Measurements from ENCODE around the gene MMP20. TPM values are rescaled to one million over a fixed set of nuclear protein-coding genes. Genes with fewer than 3 reads are reported as not detected.

MMP20 gene
- total and polyA plus RNA-seq, 2 donors (not counting 3 experiments of a cell fraction or from before 2014, with no cell fraction given) = not detected

Other genes starting within 250 kb of the MMP20 start
- 199 and 257 TPM in 2 replicates for gene TMEM123, start 172.6 kb downstream of the MMP20 start, total RNA-seq
- gene TMEM123, start 172.6 kb downstream of the MMP20 start, polyA plus RNA-seq = 201 and 312 TPM in 2 replicates
- gene MMP7, start 94.6 kb downstream of the MMP20 start, total RNA-seq = 1.4 TPM in 1 of 2 replicates, not detected in the other
- 0.25 and 0.65 TPM in 2 replicates for gene MMP7, start 94.6 kb downstream of the MMP20 start, polyA plus RNA-seq
- not detected in 2 replicates for gene MMP27, start 80.4 kb upstream of the MMP20 start, total RNA-seq
- not detected in 2 replicates for gene MMP27, start 80.4 kb upstream of the MMP20 start, polyA plus RNA-seq
- not detected in 2 replicates for gene MMP8, start 99.6 kb upstream of the MMP20 start, total RNA-seq
- gene MMP8, start 99.6 kb upstream of the MMP20 start, polyA plus RNA-seq = not detected in 2 replicates
- 15.0 and 22.8 TPM in 2 replicates for gene MMP10, start 155.3 kb upstream of the MMP20 start, total RNA-seq
- 3.8 and 4.3 TPM in 2 replicates for gene MMP10, start 155.3 kb upstream of the MMP20 start, polyA plus RNA-seq
- gene MMP1, start 172.8 kb upstream of the MMP20 start, total RNA-seq = 1,684 and 1,694 TPM in 2 replicates
- 1.4 and 1.5 TPM in 2 replicates for gene MMP1, start 172.8 kb upstream of the MMP20 start, polyA plus RNA-seq
- gene MMP3, start 218.3 kb upstream of the MMP20 start, total RNA-seq = not detected in 2 replicates
- not detected in 2 replicates for gene MMP3, start 218.3 kb upstream of the MMP20 start, polyA plus RNA-seq
- not detected in 2 replicates for gene MMP12, start 249.7 kb upstream of the MMP20 start, total RNA-seq
- not detected in 2 replicates for gene MMP12, start 249.7 kb upstream of the MMP20 start, polyA plus RNA-seq

All from endothelial cell of umbilical vein (primary cell).